SK-N-SH treated with all-trans-retinoic acid at 6 μM for 48 hours (cell line): Measurements from ENCODE around the gene ROBO1.

Source experiments
- ESRRG ChIP-seq: fragments of 250-450 bp; sonication (Bioruptor Pico); IDR thresholded peaks from 2 replicates; pipeline ENCODE4 v1.6.1; 2021; ENCODE audit warnings: mild to moderate bottlenecking
- ZFP3 ChIP-seq: fragments of 250-450 bp; sonication (Bioruptor Pico); IDR thresholded peaks from 2 replicates; pipeline ENCODE4 v1.5.0; 2020; ENCODE audit warnings: mild to moderate bottlenecking, moderate library complexity
- ZFP30 ChIP-seq: fragments of 450-650 bp; formaldehyde crosslinking; IDR thresholded peaks from 2 replicates; pipeline ENCODE4 v1.5.0; 2022; ENCODE audit warnings: mild to moderate bottlenecking, moderate library complexity
- ZNF565 ChIP-seq: fragments of 450-650 bp; formaldehyde crosslinking; conservative IDR thresholded peaks from 2 replicates; pipeline ENCODE4 v1.5.0; 2020; ENCODE audit warnings: low read depth, mild to moderate bottlenecking, moderate library complexity

GRCh38 chr3:79367803-79368202 is 400.0 kb downstream of the ROBO1 start:
- TF ChIP-seq ESRRG (CRISPR knock-in tag): no peak
- TF ChIP-seq ZNF565: no peak
- no peak for TF ChIP-seq ZFP30 (CRISPR knock-in tag)
- no peak for TF ChIP-seq ZFP3 (CRISPR knock-in tag)
